Stomach smooth muscle (tissue), 2 donors: Measurements from ENCODE around the gene DHX30.

Source experiments
- H3K27ac ChIP-seq: one replicate; pipeline ENCODE4 v1.7.0; 2013; ENCODE audit warnings: mild to moderate bottlenecking, low read length, inconsistent platforms
- H3K27me3 ChIP-seq, 2 donors: one replicate each; pipeline ENCODE4 v1.7.0; 2013; ENCODE audit warnings: low read length in 2 of 2; ENCODE audit not compliant: insufficient read depth in 2 of 2, control insufficient read depth in 1 of 2
- H3K36me3 ChIP-seq, 2 donors: one replicate each; pipeline ENCODE4 v1.7.0; 2013; ENCODE audit warnings: low read length in 2 of 2; ENCODE audit not compliant: control insufficient read depth in 2 of 2, insufficient read depth in 2 of 2
- H3K4me1 ChIP-seq: one replicate; pipeline ENCODE4 v1.7.0; 2013; ENCODE audit warnings: low read length; ENCODE audit not compliant: control insufficient read depth, insufficient read depth
- H3K4me3 ChIP-seq, 2 donors: one replicate each; pipeline ENCODE4 v1.7.0; 2013; ENCODE audit warnings: low read length in 2 of 2
- H3K9ac ChIP-seq, 2 donors: one replicate each; pipeline ENCODE4 v1.7.0; 2013; ENCODE audit warnings: low read length in 2 of 2, mild to moderate bottlenecking in 1 of 2
- H3K9me3 ChIP-seq, 2 donors: one replicate each; pipeline ENCODE4 v1.7.0; 2013; ENCODE audit warnings: low read length in 2 of 2; ENCODE audit not compliant: control insufficient read depth in 2 of 2
- donor health status: healthy.
- donor health status: Pancreatic carcinoma.

Gene DHX30

DNA sequence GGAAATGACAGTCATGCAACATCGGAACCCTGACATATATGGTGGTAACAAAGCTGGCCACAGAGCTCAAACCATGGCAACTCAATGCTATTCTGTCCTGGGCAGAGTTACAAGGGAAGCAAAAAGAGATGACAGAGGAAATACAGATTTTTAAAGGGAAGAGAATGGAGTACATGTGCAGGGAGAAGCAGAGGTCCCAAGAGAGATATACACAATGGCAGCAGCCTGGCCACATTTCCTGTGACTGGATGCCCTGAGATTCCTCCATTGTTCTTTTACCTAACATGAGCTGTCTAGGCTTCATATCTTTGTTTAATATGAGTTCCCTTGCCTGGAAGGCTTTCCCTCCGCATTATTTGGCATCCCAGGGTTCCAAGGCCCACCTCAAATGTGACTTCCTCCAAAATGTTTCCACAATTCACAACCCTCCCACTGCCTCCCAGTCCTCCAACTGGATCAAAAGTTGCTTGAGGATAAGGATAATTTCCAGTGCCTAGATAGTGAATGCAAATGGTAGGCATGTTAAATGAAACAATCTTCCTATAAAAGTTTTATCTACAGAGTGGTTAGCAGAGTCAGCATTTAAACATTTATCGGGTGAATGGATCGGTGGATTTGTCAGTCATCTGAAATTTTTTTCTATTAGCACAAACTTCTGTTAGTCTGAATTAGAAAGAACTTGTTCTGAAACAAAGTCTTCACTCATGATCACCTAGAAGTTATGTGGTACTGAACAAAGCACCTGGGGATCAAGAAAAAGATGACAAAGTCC, 86.2 kb downstream of the DHX30 start:
- H3K4me3 ChIP-seq = no peak overlapping the region
- no peak overlapping the region for H3K27ac ChIP-seq
- H3K9ac ChIP-seq = no peak overlapping the region

DNA sequence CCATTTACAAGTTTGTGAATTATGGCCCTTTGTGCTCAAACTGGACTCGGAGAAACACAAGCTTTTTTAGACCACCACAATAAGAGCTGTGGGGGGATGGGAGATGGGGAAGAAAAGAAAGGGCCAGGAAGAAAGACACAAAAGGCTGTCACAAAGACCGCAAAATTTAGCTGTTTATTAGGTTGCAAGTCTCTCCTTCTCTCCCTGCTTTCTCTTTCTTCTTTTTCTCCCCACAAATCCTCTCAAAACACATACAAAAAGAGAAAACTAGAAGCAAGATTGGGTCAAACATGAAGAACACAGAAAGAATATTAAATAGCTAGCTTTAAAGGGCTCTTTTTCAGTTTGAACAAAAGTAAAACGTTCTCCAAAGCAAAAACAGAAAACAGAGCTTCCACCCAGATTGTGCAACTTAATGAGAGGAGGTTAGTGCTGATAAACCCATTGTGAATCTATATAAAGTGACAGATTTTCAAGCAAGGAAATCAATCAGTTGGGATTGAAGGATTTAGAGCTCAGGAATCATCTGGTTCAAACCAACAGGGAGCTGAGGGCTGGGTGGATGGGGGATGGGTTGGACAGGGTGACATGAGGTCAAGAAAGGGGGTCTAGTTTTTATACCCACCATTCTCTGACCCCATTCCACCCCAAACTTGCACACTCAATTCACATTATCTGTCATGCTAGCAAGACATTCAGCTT, 87.3 kb downstream of the DHX30 start:
- Histone ChIP-seq H3K9ac (peak overlapping the region in 1 of 2 donors; percentile 13), H3K4me3 (peak overlapping the region; percentile 3 to 40), H3K27ac (peak overlapping the region; percentile 79)

More for the DNA sequence above, 86.2 kb downstream of the DHX30 start:
- Histone ChIP-seq H3K27me3 (no peaks in the 10 kb centered on the region), H3K4me1 (peaks cover 21% of the 10 kb centered on the region), H3K9me3 (no peaks in the 10 kb centered on the region), H3K36me3 (peaks cover 8 to 18% of the 10 kb centered on the region in 2 donors)

DNA sequence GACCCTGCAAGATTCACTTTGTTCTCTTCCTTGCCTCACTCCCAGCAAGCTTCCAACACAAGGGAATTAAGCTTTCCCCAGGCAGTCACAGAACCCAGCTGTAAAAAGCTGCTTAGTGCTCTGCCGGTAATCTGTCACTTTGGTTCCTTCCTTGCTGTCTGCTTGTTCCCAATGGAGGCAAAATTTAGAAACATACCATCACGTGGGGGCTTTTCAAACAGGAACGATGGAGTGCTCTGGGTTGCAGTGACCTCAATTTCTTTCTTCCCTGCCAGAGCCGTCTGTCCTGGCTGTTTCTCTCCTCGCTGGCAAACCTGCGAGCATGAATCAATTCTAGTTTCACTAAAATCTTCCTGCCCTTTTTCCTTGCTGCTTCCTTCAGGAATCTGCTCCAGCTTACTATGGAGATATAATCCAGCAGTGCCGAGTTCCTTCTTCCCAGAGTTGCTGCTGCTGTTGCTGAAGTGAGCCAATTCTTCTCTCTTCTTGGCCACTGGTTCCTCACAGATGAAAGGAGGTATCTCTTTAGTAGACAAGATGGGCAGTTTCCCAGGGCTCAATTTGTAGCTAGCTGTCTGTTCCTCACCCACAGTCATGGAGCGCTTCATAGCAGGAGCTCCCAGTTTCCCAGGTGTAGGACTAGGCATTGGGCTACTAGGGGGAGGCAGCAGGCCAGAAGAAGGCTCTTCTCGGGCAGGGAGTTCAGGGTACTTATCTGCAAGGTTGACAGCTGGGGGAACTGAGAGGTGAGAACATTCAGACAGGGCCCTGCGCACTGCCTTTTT, 88.1 kb downstream of the DHX30 start:
- peak overlapping the region; percentile 40 for H3K4me3 ChIP-seq
- peak overlapping the region in 1 of 2 donors; percentile 51 for H3K9ac ChIP-seq
- no peaks in the 10 kb centered on the region for H3K27me3 ChIP-seq
- peaks cover 21% of the 10 kb centered on the region for H3K4me1 ChIP-seq
- no peaks in the 10 kb centered on the region for H3K9me3 ChIP-seq
- H3K27ac ChIP-seq = peak overlapping the region; percentile 79
- H3K36me3 ChIP-seq = peaks cover 3 to 11% of the 10 kb centered on the region in 2 donors

More for the DNA sequence above, 87.3 kb downstream of the DHX30 start:
- no peaks in the 10 kb centered on the region for H3K9me3 ChIP-seq
- H3K4me1 ChIP-seq = peaks cover 21% of the 10 kb centered on the region
- peaks cover 3 to 10% of the 10 kb centered on the region in 2 donors for H3K36me3 ChIP-seq
- H3K27me3 ChIP-seq = no peaks in the 10 kb centered on the region

DNA sequence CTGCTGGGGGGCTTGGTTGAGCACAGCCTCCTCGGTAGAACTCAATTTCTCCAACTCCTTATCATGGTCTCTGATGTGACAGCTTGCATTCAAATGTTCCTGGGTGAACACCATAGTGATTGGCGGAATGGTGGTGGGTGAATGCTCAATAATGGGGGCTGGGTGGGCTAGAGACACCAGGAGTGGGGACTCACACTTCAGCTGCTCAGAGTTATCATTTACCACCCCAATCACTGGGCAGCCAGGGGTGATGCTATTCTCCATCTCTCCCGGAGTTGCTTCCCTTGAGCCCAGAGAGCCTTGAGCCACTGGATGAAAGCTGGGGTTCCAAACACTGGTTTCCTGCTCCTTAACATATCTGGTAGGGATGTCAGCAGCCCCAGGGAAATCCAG, 88.7 kb downstream of the DHX30 start:
- Histone ChIP-seq H3K4me3 (peak overlapping the region in 1 of 2 donors; percentile 40), H3K27me3 (no peaks in the 10 kb centered on the region), H3K9ac (no peak overlapping the region), H3K4me1 (peaks cover 21% of the 10 kb centered on the region), H3K9me3 (no peaks in the 10 kb centered on the region), H3K27ac (peak overlapping the region; percentile 79), H3K36me3 (peaks cover 3 to 12% of the 10 kb centered on the region in 2 donors)

DNA sequence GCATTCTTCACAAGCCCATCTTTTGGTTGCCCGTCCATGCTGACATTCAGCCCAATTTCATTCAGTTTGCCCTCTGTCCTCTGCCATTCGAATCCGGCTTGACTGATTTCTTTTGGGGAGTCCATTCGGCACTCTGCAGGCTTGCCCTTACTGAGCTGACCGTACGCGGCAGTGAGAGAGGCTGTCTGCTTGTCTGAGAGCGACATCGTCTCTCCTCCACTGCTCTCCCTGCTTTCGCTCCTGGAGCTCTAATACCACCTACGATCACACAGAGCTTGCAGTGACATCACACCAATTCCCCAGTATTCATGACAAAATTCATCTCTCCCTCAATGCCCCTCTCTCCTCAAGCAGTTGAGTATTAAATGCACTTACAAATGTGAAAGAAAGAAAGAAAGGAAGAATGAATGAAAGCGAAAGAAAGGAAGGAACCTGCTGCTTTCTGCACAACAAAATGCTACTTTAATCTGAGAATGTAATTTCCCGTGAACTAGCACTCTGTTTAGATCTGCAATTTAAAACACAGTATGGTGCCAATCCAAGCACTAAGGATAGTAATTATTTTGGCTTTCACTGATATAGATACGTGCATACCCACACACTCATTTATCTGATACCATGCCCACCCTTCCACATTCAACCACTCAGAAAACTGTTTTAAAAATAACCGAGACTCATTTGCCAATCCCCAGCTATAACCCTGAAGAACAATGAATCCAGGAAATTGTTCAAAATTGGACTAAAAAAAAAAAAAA, 89.5 kb downstream of the DHX30 start:
- H3K4me1 ChIP-seq = peaks cover 21% of the 10 kb centered on the region
- H3K4me3 ChIP-seq = no peak overlapping the region
- H3K27ac ChIP-seq = peak overlapping the region; percentile 79
- H3K9ac ChIP-seq = no peak overlapping the region
- peaks cover 3 to 14% of the 10 kb centered on the region in 2 donors for H3K36me3 ChIP-seq
- H3K9me3 ChIP-seq = no peaks in the 10 kb centered on the region
- no peaks in the 10 kb centered on the region for H3K27me3 ChIP-seq

DNA sequence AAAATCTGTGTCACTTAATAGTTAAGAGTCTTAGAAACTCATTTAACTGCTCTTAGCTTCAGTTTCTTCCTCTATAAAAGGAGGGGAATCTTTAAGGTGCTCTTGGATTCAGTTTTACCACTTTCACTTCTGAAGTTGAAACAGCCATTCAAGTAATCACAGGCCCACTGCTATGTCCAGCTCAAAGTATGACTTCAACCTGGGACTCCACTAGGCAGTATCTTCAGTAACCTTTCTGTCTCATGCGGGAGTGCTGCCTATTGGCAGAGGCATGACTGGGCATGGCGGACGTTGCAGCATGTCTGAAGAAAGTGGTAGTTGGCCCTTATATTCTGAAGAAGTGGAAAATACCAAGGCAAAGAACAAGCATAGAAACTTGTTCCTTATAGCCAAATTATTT, 92.3 kb downstream of the DHX30 start:
- Histone ChIP-seq H3K36me3 (peaks cover 3 to 17% of the 10 kb centered on the region in 2 donors), H3K27ac (no peak overlapping the region), H3K4me1 (peaks cover 21% of the 10 kb centered on the region), H3K9me3 (no peaks in the 10 kb centered on the region), H3K9ac (no peak overlapping the region), H3K27me3 (no peaks in the 10 kb centered on the region), H3K4me3 (no peak overlapping the region)

DNA sequence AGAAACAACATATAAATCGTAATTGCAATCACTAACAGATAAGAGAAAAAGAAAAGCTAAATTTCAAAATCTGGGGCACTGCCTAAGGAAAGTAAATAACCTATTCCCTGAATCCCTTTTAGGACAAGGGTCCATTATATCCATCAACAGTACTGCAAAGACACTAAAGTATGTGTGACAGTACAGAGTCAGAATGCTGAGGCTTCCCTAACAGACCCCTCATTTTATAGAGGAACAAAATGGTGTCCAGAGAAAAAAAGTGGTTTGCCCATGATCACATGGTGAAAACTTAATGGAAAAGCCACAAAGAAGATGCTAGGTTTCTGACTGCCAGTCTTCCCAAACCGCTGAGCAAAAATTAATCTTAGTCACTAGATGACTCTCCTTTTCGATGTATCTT, 93.8 kb downstream of the DHX30 start:
- Histone ChIP-seq H3K9me3 (no peaks in the 10 kb centered on the region), H3K4me3 (no peak overlapping the region), H3K9ac (no peak overlapping the region), H3K27ac (no peak overlapping the region), H3K4me1 (peaks cover 10% of the 10 kb centered on the region), H3K27me3 (no peaks in the 10 kb centered on the region), H3K36me3 (peaks cover 2 to 11% of the 10 kb centered on the region in 2 donors)

DNA sequence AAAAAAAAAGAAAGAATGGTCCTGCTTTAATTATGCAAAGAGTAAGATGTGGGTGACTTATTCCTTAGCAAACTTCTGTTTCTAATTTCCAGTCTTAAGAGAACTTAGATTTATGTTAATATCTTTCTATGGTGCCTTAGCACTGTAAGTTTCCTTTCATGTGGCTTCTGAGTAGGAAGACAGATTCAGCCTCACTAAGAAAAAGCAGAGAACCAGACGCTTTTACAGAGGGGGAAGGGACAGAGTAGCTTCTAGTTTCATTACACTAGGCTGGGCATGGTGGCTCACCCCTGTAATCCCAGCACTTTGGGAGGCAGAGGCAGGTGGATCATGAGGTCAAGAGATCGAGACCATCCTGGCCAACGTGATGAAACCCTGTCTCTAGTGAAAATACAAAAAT, 95.0 kb downstream of the DHX30 start:
- Histone ChIP-seq H3K9me3 (no peaks in the 10 kb centered on the region), H3K9ac (no peak overlapping the region), H3K27ac (no peak overlapping the region), H3K4me1 (peaks cover 9% of the 10 kb centered on the region), H3K36me3 (peaks cover 0 to 7% of the 10 kb centered on the region in 2 donors), H3K4me3 (no peak overlapping the region), H3K27me3 (no peaks in the 10 kb centered on the region)

DNA sequence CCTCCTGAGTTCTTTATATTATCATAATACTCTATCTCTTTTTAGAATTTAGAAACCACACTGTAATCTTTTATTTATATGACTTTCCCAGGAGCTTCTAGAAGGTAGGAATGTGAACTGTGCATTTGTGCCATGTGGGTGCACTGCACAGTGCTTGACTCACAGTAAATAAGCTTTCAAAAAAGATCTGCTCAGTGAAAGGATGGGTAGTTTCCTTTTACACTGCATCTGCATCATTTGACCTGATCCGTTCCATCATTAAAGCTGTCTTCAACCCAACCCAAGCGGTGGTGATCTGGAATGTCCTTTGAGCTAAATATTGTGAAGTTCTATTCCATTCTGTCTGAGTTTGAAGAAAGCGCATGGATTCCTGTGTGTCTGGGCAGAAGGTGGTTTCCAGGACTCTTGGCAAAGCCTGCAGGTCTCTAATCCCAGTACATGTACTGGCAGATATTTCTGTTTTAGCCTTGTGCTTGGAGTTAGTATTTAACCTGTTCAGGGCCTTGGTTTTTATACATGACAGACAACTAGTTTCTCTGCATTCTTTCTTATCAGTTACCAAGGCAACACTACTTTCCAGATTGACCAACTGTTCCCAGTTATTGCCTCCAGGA, 96.7 kb downstream of the DHX30 start:
- no peaks in the 10 kb centered on the region for H3K9me3 ChIP-seq
- peaks cover 0 to 7% of the 10 kb centered on the region in 2 donors for H3K36me3 ChIP-seq
- H3K27ac ChIP-seq = no peak overlapping the region
- H3K4me1 ChIP-seq = peaks cover 9% of the 10 kb centered on the region
- H3K4me3 ChIP-seq = no peak overlapping the region
- no peaks in the 10 kb centered on the region for H3K27me3 ChIP-seq
- H3K9ac ChIP-seq = no peak overlapping the region
